ENCODE results near the gene SEC23IP.

SEC23IP gene

GRCh38 chr10:119940487-119940886 lies 48.0 kb downstream of the SEC23IP start:
- peak; percentile 58 for DNase-seq (ENCODE audit: low spot score)

- no peak for DNase-seq (ENCODE audit: low spot score)
These were observed 50.4 kb downstream of the SEC23IP start for GRCh38 chr10:119942973-119943372.

- no peak for DNase-seq (ENCODE audit: low spot score)
These were observed 53.3 kb downstream of the SEC23IP start for GRCh38 chr10:119945805-119946204.

GRCh38 chr10:119947300-119947699 lies 54.8 kb downstream of the SEC23IP start:
- DNase-seq (ENCODE audit: low spot score): no peak

- DNase-seq (ENCODE audit: low spot score): no peak
These were observed 64.9 kb downstream of the SEC23IP start for GRCh38 chr10:119957451-119957850.

- no peak for DNase-seq (ENCODE audit: low spot score)
These were observed 70.3 kb downstream of the SEC23IP start for GRCh38 chr10:119962837-119963236.

GRCh38 chr10:119967066-119967465 lies 74.5 kb downstream of the SEC23IP start:
- no peak for DNase-seq (ENCODE audit: low spot score)

- DNase-seq (ENCODE audit: low spot score): no peak
These were observed 77.1 kb downstream of the SEC23IP start for GRCh38 chr10:119969609-119970008.

- DNase-seq (ENCODE audit: low spot score): no peak
These were observed 77.6 kb downstream of the SEC23IP start for GRCh38 chr10:119970107-119970506.

GRCh38 chr10:119970963-119971362 lies 78.4 kb downstream of the SEC23IP start:
- DNase-seq (ENCODE audit: low spot score): no peak

GRCh38 chr10:119973281-119973680 lies 80.8 kb downstream of the SEC23IP start:
- no peak for DNase-seq (ENCODE audit: low spot score)

- no peak for DNase-seq (ENCODE audit: low spot score)
These were observed 83.9 kb downstream of the SEC23IP start for GRCh38 chr10:119976421-119976820.

- DNase-seq (ENCODE audit: low spot score): no peak
These were observed 88.6 kb downstream of the SEC23IP start for GRCh38 chr10:119980956-119981750.

- no peak for DNase-seq (ENCODE audit: low spot score)
These were observed 89.3 kb downstream of the SEC23IP start for GRCh38 chr10:119981826-119982225.

- DNase-seq (ENCODE audit: low spot score): no peak
These were observed 95.8 kb downstream of the SEC23IP start for GRCh38 chr10:119988333-119988732.

GRCh38 chr10:119989966-119990365 lies 97.4 kb downstream of the SEC23IP start:
- no peak for DNase-seq (ENCODE audit: low spot score)

- no peak for DNase-seq (ENCODE audit: low spot score)
These were observed 98.5 kb downstream of the SEC23IP start for GRCh38 chr10:119991066-119991465.

- DNase-seq (ENCODE audit: low spot score): no peak
These were observed 99.3 kb downstream of the SEC23IP start for GRCh38 chr10:119991816-119992215.
